Tibial nerve (tissue), 3 donors: ENCODE data around the gene TES.

ENCODE experiments used
- CTCF ChIP-seq, 5 experiments: fragments of 200-600 bp in 3 of 5; fragments of 450-650 bp in 2 of 5; sonication (generic) in 3 of 5; IDR thresholded peaks; one replicate each; pipeline ENCODE4 v1.5.1; 2016 to 2019; ENCODE audit warnings: antibody characterized with exemption in 5 of 5, mild to moderate bottlenecking in 3 of 5, moderate library complexity in 2 of 5
- POLR2A ChIP-seq, 2 donors: fragments of 450-650 bp; IDR thresholded peaks; one replicate each; pipeline ENCODE4 v1.6.1; 2017; ENCODE audit warnings: antibody characterized with exemption in 2 of 2, mild to moderate bottlenecking in 2 of 2, moderate library complexity in 2 of 2

DNA sequence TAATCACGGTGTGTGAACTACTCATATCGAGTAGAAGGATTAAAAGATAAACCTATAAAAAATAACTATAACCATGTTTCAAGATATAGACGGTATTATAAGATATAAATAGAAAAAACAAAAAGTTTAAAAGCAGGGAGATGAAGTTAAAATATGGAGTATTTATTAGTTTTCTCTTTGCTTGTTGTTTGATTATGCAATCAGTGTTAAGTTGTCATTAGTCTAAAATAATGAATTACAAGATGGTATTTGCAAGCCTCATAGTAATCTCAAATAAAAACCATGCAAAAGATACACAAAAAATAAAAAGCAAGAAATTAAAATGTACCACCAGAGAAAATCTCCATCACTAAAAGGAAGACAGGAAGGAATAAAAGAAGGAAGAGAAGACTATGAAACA, 83.3 kb downstream of the TES start:
- no peak for TF ChIP-seq CTCF (IDR thresholded peaks at IDR 0.05)
- no peak for TF ChIP-seq POLR2A (IDR thresholded peaks at IDR 0.05)
